Activated CD4-positive, alpha-beta T cell treated with anti-CD3 and anti-CD28 coated beads, Interleukin-2, amount 50 U/mL, for 1 hour (primary cell): ENCODE data around the gene SHROOM3.

Experiments used
- DNase-seq: peaks from one replicate; pipeline ENCODE4 v3.0.0-alpha.2; 2020

The SHROOM3 gene

DNA sequence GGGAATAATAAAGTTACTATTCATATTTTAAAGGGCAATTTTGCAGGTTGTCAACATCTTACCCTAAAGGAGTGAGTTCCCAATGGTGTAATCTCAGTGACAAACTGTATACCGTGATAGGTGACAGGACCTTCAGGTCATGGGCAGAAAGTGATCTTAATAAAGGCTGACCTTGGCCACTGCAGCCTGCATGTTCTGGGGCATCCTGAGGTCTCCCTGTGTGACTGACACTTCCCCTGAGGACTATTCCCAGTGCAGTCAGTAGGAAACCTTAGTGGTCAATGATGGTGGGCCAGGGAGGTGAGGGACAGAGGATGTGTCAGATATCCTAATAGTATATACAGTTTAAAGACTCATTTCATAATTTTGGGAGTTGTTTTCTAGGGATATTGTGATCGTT, 137.2 kb downstream of the SHROOM3 start:
- no peak for DNase-seq

DNA sequence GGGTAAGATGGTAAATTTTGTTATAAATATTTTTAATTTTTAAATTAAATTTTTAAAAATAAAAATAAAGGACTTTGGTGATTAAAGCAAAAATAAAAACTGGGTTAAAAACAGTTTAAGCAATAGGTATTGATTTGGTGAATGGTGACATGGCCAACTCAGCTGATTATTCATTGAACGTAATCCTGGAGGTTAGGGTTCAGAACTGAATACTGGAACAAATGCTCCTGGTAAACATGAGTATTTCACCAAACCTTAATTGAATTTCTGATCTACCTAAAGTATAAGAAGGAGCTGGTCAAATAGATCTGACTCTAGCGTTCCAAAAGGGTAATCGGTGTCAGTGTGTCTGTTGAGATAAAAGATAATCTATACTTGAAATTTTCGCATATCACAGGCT, 141.8 kb downstream of the SHROOM3 start:
- DNase-seq: no peak

DNA sequence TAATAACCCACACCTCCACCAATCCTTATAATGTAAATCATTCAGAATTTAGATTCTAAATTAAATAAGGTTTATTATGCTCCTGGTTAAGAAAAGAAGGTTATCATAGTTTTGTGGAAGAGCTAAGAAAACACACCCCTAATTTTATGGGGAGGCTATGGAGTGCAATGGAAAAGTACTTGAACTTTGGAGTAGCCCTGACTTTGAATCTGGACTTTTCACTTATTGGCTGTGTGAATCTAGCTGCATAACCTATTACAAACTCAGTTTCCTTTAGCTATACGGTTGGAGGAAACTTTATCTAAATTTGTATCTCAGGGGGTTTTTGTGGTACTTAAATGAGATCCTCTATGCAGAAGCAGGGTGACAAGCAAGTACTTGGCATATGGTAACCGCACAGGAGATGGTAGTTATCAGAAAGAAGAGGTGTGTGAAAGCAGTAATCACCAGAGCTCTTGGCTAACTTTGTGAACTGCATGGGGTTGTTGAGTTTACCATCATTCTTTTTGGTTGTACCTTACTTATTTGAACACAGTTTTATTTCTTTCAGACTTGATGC, 143.1 kb downstream of the SHROOM3 start:
- no peak for DNase-seq

DNA sequence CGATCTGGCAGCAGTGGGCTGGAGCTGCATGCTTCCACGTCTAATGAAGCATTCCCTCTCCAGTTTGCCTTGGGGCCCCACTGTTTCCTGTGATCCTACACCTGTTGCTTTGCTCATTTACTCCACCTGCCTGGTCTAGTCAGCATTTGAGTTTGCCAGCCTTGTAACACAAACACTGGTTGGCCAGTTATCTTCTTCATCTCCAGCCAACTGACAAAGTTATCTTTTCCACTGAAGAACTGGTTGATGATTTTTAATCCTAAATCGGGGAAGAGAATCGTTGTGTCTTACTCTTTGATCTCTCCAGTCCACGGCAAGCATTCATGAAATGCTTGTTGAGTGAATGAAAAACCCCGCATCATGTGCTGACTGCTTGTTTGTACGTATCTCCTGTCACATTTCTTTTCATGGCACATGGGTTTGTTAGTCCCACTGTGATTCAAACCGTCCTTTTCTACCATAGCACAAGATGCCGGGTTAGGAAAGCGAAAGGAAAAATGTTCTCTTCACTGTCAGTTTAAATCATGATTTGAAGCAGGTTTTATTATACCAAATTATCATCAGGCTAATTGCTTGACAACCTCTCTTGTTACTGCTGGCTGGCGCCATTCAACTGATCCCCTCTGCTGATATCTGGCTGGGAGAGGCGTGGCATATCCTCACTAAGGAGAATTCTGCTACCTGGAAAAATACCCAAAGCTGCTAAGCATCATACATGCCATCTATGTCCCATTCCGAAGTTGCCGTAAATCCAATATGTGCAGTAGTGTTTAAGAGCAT, 144.8 kb downstream of the SHROOM3 start:
- no peak for DNase-seq

DNA sequence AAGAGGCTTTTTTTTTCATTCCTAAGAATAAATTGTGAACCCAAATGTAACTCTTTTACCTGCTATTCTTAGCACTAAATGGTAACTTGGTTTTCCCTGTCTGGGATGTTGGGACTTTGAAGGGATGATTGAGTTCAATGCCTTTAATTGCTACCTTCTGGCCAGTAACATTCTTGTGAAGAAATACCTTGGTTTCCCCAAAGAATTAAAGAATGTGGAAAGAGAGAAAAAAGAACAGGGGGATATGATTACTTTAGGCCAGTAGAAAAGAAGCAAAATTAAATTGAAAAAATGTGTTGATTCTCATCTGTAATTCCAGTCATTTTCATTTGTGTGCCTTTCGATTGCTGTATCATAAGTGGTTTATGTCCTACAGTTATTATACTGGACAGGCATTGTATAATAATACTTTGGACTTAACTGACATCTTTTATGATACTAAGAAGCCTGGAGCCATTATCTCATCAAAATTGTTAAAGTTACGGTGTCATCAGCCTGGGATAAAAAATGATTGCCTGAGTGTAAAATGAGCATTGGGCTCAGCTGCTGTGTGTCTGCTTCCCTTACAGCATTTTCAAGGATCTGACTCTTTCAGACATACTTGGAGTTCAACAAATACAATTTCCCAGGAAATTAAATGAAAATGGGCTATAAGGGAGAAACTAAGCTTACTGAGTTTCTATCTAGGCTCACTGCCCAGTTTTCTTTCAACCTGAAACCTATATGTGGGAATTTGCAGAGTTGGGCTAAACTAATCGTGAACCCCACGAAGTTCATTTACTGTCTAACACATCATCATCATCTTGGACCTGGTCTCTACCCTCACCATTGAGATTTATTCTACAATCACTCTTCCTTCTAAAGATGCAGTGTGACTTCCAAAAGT, 146.3 kb downstream of the SHROOM3 start:
- no peak for DNase-seq

DNA sequence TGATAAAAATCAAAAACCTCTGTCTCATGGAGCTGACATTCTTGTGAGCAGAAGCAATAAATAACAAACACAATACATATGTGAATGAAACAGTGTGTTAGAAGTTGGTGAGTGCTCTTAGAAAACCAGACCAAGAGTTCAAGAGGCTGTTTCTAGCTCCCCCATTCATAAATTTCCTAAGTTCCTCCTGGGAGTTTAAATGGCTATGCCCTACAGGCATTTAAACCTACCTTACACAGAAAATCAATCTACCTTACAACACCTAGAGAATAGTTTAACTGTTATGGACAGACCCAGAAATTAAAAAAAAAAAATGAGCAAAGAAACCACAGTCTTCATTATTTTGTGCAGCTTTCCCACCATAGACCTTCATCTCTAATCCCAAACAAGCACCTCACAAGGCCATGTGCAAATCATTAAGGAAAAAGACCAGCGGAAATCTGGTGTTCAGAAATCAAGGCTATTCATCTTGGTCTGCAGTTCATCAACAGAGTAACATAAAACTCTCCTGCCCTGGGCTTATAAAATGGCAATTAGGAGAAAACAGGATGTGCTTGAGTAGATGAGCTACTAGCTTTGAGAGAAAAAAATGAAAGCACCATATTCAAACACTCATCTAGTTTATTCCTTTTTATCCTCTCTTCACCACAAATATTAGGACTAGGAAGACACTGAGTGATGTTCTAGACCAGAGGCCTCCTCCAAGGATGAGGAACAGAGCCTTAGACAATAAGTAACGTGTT, 147.2 kb downstream of the SHROOM3 start:
- no peak for DNase-seq

DNA sequence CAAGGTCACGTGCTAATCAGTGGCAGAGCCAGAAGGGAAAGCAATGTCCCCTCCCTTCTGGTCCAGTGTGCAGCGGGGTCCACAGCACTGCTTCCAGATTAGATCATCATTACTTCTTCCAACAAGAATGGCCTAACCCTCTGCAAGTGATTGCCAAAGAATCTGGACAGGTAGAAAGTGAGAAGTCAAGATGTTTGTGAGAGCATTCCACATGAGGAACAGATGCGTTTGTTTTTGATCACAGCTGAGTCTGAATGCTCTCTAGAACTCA, 147.7 kb downstream of the SHROOM3 start:
- no peak for DNase-seq

DNA sequence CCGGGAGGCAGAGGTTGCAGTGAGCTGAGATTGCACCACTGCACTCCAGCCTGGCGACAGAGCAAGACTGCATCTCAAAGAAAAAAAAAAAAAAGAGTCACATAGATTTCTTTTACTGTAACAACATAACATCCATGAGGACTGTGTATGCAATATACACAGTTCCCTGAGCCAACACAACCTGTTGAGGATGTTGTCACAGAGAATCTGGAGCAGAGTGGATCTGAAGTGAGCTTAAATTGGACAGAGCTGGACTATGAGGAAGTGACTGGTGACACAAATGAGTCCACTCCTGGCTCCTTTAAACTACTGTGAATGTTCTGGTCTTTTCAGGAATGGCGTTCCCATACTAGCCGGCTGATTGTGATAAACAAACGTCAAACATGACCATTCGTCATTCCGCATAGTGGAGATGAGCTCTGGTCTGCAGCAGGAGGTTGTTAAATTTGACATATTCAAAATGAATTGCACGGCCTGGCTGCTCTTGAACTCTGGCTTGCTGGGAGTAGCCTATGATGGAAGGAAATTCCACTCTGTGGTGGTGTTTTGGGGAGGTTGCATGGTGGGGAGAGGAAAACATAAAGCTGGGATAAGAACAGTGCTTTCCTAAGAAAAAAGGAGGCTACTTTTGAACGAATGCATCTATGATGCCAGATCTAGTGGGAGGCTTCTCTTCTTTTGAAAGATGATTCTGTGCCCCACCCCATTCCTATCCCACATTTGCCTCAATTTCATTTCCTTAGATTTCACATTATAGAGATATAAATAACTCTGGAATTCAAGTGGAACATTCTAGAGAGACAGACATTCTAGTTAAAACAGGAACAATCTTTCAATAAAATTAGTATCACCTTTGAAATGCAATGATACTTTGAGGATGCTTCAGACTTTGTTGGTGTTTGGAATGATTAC, 149.5 kb downstream of the SHROOM3 start:
- DNase-seq: no peak

DNA sequence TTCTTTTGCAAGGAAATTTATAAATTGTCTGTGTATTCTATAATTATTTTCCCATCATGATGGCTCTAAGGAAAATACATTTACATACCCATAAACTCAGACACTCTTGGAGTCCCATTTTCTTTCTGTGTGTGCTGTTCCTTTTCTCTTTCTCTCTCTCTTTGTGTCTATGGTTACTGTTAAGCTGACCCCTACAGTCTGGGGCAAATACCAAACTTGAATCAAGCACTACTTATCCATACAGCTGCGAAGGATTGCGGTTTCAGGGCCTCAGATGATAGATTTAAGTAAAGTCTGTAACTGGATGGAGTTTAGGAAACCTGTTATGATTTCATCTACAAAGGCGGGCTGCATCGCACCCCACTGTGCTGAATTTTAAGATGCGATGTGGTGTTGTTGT, 150.2 kb downstream of the SHROOM3 start:
- no peak for DNase-seq

DNA sequence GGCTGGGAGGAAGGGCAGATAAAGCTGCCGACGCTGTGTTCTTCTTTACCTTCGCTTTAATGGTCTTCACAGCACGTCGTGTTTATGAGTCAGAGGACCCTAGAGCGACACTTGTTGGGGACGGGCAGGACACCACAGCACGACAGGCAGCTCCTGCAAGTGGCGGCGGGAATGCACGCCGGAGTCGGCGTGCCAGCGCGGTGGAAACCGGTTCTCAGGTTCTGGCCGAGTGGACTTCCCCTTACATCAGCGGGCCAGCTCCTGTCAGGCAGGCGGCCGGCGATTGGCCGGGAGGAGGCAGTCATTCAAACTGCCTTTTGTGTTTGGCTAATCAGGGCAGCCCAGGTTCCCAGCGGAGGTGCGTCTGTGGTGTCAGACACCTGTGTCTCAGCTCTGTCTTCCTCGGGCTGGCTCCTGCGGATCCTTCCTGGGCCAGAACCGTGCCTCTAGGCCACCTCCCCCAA, 150.9 kb downstream of the SHROOM3 start:
- DNase-seq: peak; percentile 3

DNA sequence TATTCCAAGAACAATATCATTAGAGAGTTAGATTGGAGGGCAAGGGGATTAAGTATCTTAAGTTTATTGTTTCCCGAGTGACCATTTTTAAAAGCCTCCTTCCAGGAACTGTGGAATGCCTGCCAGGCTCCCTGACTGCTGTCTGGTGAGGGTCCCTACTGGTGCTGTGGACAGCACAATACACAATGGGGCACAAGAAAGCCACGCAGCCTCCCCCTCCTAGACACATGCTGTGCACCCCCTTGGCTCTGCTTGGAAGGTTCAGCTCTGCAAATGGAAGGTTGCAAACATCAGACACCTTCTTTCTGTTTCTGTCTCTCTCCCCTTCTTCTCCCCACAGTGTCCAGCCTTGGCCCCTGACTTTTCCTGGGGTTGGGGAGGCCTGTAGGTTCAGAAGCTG, 153.2 kb downstream of the SHROOM3 start:
- DNase-seq: no peak

DNA sequence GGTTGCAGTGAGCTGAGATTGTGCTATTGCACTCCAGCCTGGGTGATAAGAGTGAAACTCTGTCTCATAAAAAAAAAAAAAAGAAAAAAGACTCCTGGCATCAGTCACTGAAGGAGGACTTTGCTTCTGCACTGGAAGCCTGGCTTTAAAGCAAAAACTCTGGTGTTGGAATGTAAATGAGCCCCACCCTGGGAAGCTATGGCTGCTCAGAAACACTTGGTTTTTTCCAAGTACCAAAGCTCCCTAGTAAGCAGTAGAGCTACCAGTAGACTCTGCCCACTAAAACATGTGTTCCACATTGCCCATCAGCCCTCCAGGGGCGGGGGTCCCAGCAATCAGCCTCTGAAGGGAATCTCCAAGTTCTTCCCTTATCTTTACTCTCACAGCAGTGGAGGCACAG, 154.4 kb downstream of the SHROOM3 start:
- no peak for DNase-seq

DNA sequence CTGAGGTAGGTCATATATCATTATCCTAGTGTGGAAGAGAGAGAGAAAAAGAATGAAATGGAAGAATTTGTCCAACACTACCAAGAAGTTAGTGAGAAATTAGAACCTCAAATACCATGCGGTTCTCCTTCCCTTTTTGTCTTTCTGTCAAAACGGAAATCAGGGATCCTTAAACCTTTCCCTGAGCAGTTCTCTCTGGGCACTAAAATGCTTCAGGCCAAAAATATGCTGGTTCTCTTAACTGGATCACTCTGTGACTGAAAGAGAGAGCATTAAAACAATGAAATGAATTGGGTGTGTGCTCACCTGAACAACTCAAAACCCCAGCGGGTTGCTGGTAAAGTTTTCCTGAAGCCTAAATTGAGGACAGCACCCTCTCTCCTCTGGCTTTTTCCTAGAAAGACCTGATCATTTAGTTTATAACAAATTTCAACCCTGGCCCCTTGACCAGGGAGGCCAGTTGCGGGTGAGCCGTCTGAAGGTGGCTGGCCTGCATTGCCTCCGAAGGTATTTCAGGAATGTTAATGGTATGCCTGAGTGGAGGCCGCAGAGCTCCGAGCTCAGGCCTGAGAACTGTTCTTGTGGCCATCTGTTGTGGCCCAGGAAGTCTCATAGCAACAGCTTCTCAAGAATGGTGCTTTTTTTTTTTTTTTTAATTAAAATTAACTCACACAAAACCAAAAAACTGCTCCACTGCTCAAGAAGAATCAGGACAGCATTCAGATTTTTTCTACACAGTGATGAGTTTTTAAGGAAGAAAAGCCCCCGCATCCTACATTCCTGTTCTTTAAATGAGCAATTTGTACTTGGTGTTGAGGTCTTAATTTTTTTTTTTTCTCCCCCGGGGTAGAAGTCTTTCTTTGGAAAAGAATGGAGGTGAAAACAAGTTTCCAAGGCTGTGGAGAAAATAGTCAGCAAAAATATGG, 155.1 kb downstream of the SHROOM3 start:
- no peak for DNase-seq

DNA sequence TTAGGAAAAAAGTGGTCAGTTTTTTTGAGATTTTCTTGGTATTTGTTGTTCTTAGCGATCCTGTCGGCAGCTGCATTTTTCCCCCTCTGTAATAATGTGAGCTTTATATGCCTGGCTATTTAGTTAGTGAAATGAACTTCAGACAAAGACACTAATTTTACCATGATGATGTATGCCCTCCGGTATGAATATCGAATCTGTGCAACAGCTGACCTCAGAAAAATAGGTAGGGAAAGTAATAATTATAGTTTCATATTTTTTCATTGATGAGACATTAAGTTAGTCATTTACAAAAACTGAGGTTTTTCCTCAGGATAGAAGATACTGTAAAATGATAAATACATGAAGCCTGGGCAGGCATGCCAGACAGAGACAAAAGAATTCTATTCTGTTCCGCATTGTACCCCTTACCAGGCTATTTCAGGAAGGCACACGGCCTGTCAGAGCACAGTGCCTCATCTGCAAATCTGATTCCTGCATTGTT, 155.8 kb downstream of the SHROOM3 start:
- no peak for DNase-seq

DNA sequence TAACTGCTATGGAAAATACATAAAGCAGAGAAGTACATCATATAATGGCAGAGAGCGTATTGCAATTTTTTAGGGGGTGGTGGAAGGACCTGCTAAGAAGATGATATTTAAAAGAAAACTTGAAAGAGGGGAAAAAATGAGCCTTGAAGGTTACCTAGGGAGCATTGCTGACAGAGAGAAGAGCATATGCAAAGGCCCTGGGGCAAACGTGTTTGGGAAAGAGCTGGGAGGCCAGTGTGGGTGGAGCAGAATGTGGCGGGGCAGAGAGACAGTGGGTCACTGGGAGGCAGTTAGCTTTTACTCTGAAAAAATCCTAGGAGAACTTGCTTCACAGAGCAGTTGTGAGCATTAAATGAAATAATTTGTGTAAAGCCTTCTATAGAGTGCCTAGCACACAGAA, 157.0 kb downstream of the SHROOM3 start:
- DNase-seq: no peak

DNA sequence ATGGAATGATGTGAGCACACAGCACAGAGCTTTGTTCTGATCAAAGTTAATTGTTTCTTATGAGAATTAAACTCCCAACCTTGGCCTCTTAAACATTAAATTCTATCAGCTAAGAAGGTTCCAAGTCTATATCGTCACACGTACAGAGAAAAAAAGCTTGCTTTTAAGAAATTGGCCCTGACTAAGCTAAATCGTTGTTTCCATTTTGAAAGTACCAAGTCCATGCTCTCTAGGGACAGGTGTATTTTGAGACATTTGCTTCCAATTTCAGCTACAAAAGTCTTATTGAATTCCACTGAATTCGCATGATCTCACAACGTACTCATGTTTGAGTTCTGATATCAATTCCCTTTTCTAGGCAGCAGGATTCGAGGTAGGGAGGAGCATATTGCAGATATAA, 157.4 kb downstream of the SHROOM3 start:
- no peak for DNase-seq

DNA sequence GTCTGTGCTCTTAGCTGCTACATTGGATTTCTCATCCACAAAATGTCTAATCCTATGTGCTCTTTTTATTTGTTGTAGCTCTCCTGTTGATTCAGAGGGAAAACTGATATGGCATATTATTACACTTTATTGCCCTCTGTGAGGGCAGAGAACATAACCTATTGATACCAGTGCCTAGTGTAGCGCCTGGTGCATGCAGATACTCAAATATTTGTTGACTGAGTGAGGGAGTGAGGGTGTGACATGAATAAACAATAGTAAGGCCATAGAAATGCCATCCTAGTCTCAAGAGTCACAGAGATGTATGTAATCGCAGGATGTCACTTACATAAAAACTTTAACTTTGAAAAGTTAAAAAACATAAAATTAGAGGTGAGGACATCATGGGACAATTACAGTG, 159.1 kb downstream of the SHROOM3 start:
- no peak for DNase-seq

DNA sequence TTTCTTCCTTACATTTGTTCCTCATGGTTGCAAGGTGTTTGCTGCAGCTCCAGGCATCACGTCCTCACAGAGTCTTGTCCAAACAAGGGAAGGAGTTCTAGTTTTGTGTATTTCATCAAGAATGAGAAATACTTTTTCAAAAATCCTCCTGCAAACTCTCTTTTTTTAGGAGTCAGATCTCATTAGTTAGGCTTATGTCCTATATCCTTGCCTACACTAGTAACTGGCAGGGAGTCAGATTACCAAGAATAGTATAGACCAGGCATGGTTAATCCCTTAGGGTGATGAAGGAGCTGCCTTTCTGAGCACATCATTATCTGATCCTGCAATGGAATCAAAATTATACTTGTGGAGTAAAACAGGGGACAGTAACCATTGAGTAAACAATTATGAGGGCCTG, 160.4 kb downstream of the SHROOM3 start:
- no peak for DNase-seq

DNA sequence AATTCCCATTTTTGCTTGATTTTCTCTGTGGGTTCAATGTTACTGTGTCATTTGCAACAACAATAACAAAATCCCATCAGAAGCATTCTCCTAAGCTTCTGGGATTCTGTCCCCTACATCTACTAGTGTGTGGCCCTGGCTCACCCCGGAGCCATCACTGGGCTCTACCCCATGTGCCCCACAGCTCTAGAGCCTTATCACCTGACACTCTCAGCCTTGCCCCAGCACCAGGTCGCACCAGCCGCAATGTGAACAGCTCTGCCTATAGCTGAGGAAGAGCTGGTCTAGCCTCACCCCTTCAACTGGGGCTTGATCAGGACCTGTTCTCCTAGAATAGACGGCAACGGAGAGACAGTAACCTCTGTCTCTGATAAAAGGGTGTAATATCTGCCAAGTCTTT, 161.7 kb downstream of the SHROOM3 start:
- DNase-seq: no peak

DNA sequence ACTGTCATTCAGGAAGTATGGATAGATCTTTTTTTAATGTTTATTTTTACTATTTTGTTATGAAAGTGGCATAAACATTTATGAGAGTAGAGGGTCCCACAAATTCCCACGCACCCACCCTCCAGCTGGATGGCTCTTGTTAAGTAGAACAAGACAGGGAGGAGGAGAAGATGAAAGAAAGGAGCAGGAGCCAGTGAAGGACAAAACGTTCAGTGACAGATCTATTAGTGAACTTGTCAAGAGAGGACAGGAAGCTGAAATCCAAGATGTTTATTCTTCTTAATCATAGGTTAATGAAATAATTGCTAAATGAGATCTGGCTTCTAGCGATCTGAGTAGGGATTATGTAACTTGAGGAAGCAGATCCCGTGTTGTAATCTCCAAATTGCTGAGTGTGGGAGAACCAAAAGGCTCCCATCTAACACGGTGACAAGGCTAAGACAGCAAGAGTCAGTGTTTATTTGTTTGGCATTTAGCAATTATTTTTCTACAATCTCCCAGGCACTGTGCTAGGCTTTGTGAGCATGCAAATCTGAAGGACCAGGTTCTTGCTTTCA, 162.5 kb downstream of the SHROOM3 start:
- DNase-seq: no peak

DNA sequence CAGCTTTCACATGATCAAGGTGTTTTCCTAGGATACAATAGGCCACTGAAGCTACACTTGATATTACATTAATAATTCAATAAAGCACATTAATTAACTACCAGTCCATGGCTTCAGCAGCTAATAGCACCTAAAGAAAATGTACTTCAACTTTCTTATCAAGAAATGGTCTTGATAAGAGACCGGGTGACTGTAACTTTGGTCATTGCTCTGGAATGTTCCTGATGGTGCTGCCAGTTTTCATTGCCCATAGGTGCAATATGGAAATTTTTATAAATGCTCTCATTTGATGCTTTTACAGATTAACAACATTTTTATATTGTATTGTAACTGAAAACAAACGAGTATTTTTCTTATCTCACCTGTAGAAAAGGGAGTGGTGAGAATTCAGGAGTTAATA, 165.4 kb downstream of the SHROOM3 start:
- no peak for DNase-seq
